ENCODE data around the gene IFT81. TPM values are rescaled to one million over a fixed set of nuclear protein-coding genes. Genes with fewer than 3 reads are reported as not detected.

Gene IFT81
- total RNA-seq, 1 experiment from 2014 or later: 9.0 TPM

- no peak overlapping the region for H2AFZ ChIP-seq (ENCODE audit: low read depth, low read length, poor library complexity, severe bottlenecking)
- H3K9ac ChIP-seq (ENCODE audit: low read length): no peak overlapping the region
- peaks cover 3 to 10% of the 10 kb centered on the region in 2 experiments; a peak in 3 of 4 replicates for H3K4me1 ChIP-seq (ENCODE audit: control insufficient read depth in 1 of 2, insufficient read depth in 2 of 2, low read length in 2 of 2)
- intact Hi-C loops (cut with micrococcal nuclease): no loop called here
- H3K4me2 ChIP-seq (ENCODE audit: low read length): no peak overlapping the region
- BruUV-seq (replicated peaks): TSS peak; percentile 15
- POLR2A ChIA-PET: no interaction called here
- ATAC-seq (no peak), DNase-seq (ENCODE audit: low read depth, low spot score) (no peak)
- H3K9me2 ChIP-seq (ENCODE audit: insufficient read depth): no peaks in the 10 kb centered on the region
- no peaks in the 10 kb centered on the region for H3K79me2 ChIP-seq (ENCODE audit: insufficient read depth, low read length)
- RAD21 ChIA-PET (ENCODE audit: low non-redundant PET in 1 of 2, low total read pairs in 2 of 2, uncharacterized antibody in 2 of 2, unreplicated experiment in 2 of 2): no interaction called here
- TF ChIP-seq CTCF (IDR thresholded peaks at IDR 0.05 in 2 of 3, conservative IDR thresholded peaks at IDR 0.05 in 1 of 3; ENCODE audit: borderline replicate concordance in 1 of 3, insufficient read depth in 1 of 3, low read depth in 2 of 3, low read length in 2 of 3): no peak
- no peak for TF ChIP-seq ZBTB33 (IDR thresholded peaks at IDR 0.05; ENCODE audit: extremely low read depth, insufficient replicate concordance, low read length)
- TF ChIP-seq FOSL1 (IDR thresholded peaks at IDR 0.05; ENCODE audit: low read depth): no peak
- no peak for TF ChIP-seq SIN3A (IDR thresholded peaks at IDR 0.05; ENCODE audit: low read depth)
- no peak for TF ChIP-seq ZNF274 (IDR thresholded peaks at IDR 0.05; ENCODE audit: low read depth, low read length)
- no peak for TF ChIP-seq CBX3 (IDR thresholded peaks at IDR 0.05; ENCODE audit: low read depth)
- TF ChIP-seq RAD21 (IDR thresholded peaks at IDR 0.05; ENCODE audit: low read depth): no peak
- no peak for TF ChIP-seq ATF3 (IDR thresholded peaks at IDR 0.05)
- TF ChIP-seq YY1 (IDR thresholded peaks at IDR 0.05; ENCODE audit: extremely low read depth, insufficient replicate concordance, low read depth, low read length): no peak
- no peak for TF ChIP-seq EGR1 (IDR thresholded peaks at IDR 0.05; ENCODE audit: low read depth)
- TF ChIP-seq POLR2A (IDR thresholded peaks at IDR 0.05; ENCODE audit: borderline replicate concordance, extremely low read depth, insufficient read depth, insufficient read length): no peak
- TF ChIP-seq EZH2 (IDR thresholded peaks at IDR 0.05): no peak
- TF ChIP-seq MAX (IDR thresholded peaks at IDR 0.05): no peak
- no peak for TF ChIP-seq JUND (IDR thresholded peaks at IDR 0.05)
- TF ChIP-seq TCF7L2 (IDR thresholded peaks at IDR 0.05; ENCODE audit: borderline replicate concordance, extremely low read depth, insufficient read depth, insufficient read length): no peak
- no peak for TF ChIP-seq REST (IDR thresholded peaks at IDR 0.05; ENCODE audit: low read depth)
- TF ChIP-seq SP1 (IDR thresholded peaks at IDR 0.05; ENCODE audit: low read depth): no peak
- no peak for TF ChIP-seq ELF1 (IDR thresholded peaks at IDR 0.05; ENCODE audit: borderline replicate concordance, low read depth)
- peaks cover 0 to 8% of the 10 kb centered on the region in 2 experiments; a peak in 2 of 4 replicates for H3K36me3 ChIP-seq (ENCODE audit: control insufficient read depth in 1 of 2, insufficient read depth in 2 of 2, low read length in 2 of 2)
- H3K9me3 ChIP-seq (ENCODE audit: control insufficient read depth in 1 of 2, insufficient read depth in 1 of 2, low read depth in 1 of 2, low read length in 2 of 2): no peaks in the 10 kb centered on the region
- no peaks in the 10 kb centered on the region for H4K20me1 ChIP-seq (ENCODE audit: insufficient read depth)
- CTCF ChIA-PET: no interaction called here
- H3K27me3 ChIP-seq (ENCODE audit: insufficient read depth, low read length): no peaks in the 10 kb centered on the region
- no peak overlapping the region for H3K27ac ChIP-seq (ENCODE audit: low read depth, low read length)
- no peak overlapping the region for H3K4me3 ChIP-seq (replicated peaks in 1 of 2; ENCODE audit: low read depth in 1 of 2, low read length in 2 of 2)
These were observed 2.4 kb downstream of the IFT81 start for GRCh38 chr12:110126557-110126956.

All from HCT116 (cell line).